ENCODE measurements around the gene DNAJC16. TPM values are rescaled to one million over a fixed set of nuclear protein-coding genes. Genes with fewer than 3 reads are reported as not detected.

Gene DNAJC16
- total RNA-seq, 4 donors from 2014 or later = 10.0 to 20.9 (median 14.2) TPM

- TF ChIP-seq POLR2A (IDR thresholded peaks at IDR 0.05) (no peak), CTCF (IDR thresholded peaks at IDR 0.05) (no peak)
- Histone ChIP-seq H3K9me3 (no peaks in the 10 kb centered on the region), H3K4me1 (peaks cover 0 to under 1% (median 0%) of the 10 kb centered on the region in 3 donors), H3K36me3 (peaks cover 7 to 100% (median 25%) of the 10 kb centered on the region in 3 donors), H3K4me3 (no peak overlapping the region), H3K27ac (no peak overlapping the region), H3K27me3 (no peaks in the 10 kb centered on the region)
- no peak for DNase-seq
- intact Hi-C loops (cut with DNase I) = no loop called here
- WGBS, 2 donors = 91% methylated on average over 12 of the region's 12 CpGs
Measured at GRCh38 chr1:15543589-15544568, 17.2 kb downstream of the DNAJC16 start.

DNA sequence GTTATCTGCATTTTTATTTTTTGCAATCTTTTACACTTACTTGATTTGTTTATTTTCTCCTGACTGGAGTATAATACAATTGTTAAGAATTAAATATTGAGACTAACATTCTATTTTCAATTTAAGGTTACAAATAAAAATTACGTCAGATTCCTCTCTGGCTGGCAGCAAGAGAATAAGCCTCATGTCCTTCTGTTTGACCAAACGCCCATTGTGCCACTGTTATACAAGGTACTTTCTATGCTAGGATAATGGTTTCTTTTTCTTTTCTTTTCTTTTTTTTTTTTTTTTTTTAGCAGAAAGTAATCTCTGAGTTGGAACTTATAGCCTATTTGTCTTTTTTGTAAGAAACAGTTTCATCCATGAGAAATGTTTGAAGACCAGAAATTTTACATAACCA lies 20.0 kb downstream of the DNAJC16 start:
- Histone ChIP-seq H3K27me3 (no peaks in the 10 kb centered on the region), H3K4me3 (no peak overlapping the region), H3K36me3 (peaks cover 7 to 97% (median 15%) of the 10 kb centered on the region in 3 donors), H3K9me3 (no peaks in the 10 kb centered on the region), H3K4me1 (no peaks in the 10 kb centered on the region), H3K27ac (no peak overlapping the region)
- intact Hi-C loops (cut with DNase I) = no loop called here
- TF ChIP-seq CTCF (IDR thresholded peaks at IDR 0.05) = no peak
- TF ChIP-seq POLR2A (IDR thresholded peaks at IDR 0.05) = no peak
- whole genome bisulfite sequencing, 2 donors = 81 to 88% methylated on average over 2 of the region's 2 CpGs
- DNase-seq = no peak

- Histone ChIP-seq H3K9me3 (no peaks in the 10 kb centered on the region), H3K4me3 (no peak overlapping the region), H3K27ac (no peak overlapping the region), H3K27me3 (no peaks in the 10 kb centered on the region), H3K36me3 (peaks cover 7 to 75% (median 10%) of the 10 kb centered on the region in 3 donors), H3K4me1 (no peaks in the 10 kb centered on the region)
- 79 to 86% methylated on average over 6 of the region's 6 CpGs for WGBS, 2 donors
- intact Hi-C loops (cut with DNase I) = no loop called here
- TF ChIP-seq POLR2A (IDR thresholded peaks at IDR 0.05) = no peak
- no peak for TF ChIP-seq CTCF (IDR thresholded peaks at IDR 0.05)
- DNase-seq = no peak
Measured at GRCh38 chr1:15550573-15550972, 23.9 kb downstream of the DNAJC16 start.

- 87 to 88% methylated on average over 2 of the region's 2 CpGs for whole genome bisulfite sequencing, 2 donors
- H3K36me3 ChIP-seq = peaks cover 0 to 48% (median 9%) of the 10 kb centered on the region in 3 donors
Measured at GRCh38 chr1:15557008-15557407, 30.4 kb downstream of the DNAJC16 start.

More at GRCh38 chr1:15557008-15557407, 30.4 kb downstream of the DNAJC16 start:
- Histone ChIP-seq H3K27ac (peak overlapping the region in 2 of 4 donors; percentile 13 to 79), H3K27me3 (no peaks in the 10 kb centered on the region), H3K9me3 (no peaks in the 10 kb centered on the region), H3K4me1 (peaks cover 0 to 25% (median 0%) of the 10 kb centered on the region in 3 donors), H3K4me3 (no peak overlapping the region)
- intact Hi-C loops (cut with DNase I) = no loop called here
- DNase-seq = no peak
- TF ChIP-seq POLR2A (IDR thresholded peaks at IDR 0.05) (no peak), CTCF (IDR thresholded peaks at IDR 0.05) (no peak)

All from esophagus squamous epithelium (tissue), 5 donors.